ENCODE data around the gene PAX7. TPM values are rescaled to one million over a fixed set of nuclear protein-coding genes. Genes with fewer than 3 reads are reported as not detected.

The PAX7 gene
- total RNA-seq, 4 donors from 2014 or later, result 1.8 to 5.1 (median 3.9) TPM

DNA sequence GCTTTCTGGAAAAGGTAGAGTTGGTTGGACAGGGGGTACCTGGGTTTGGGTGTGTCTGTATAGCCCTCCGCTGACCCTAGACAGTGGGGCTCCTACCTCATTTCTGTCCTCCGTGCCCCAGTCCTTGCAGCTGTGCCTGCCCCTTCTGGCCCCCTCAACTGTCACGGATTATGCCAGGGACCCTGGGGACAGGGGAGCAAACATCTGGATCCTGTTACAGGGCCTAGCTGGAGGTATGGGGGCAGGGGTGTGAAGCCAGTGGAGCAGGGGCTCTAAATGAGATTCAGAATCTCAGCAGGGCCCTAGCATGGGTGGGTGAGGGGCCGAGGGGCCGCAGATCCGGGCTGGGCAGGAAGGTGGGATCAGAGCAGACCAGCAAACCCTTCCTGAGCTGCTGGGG lies 147.8 kb downstream of the PAX7 start:
- Histone ChIP-seq H3K27me3 (peaks cover 0 to 3% (median 3%) of the 10 kb centered on the region in 3 donors), H3K9me3 (no peaks in the 10 kb centered on the region), H3K27ac (no peak overlapping the region), H3K4me1 (no peaks in the 10 kb centered on the region), H3K36me3 (no peaks in the 10 kb centered on the region), H3K4me3 (no peak overlapping the region)
- intact Hi-C loops (cut with DNase I; ENCODE audit: low total_unique reads) (no loop called here), in situ Hi-C loops (cut with MboI; ENCODE audit: low sequenced_read_pairs in 4 of 4) (no loop called here)
- TF ChIP-seq, protein P1, sequence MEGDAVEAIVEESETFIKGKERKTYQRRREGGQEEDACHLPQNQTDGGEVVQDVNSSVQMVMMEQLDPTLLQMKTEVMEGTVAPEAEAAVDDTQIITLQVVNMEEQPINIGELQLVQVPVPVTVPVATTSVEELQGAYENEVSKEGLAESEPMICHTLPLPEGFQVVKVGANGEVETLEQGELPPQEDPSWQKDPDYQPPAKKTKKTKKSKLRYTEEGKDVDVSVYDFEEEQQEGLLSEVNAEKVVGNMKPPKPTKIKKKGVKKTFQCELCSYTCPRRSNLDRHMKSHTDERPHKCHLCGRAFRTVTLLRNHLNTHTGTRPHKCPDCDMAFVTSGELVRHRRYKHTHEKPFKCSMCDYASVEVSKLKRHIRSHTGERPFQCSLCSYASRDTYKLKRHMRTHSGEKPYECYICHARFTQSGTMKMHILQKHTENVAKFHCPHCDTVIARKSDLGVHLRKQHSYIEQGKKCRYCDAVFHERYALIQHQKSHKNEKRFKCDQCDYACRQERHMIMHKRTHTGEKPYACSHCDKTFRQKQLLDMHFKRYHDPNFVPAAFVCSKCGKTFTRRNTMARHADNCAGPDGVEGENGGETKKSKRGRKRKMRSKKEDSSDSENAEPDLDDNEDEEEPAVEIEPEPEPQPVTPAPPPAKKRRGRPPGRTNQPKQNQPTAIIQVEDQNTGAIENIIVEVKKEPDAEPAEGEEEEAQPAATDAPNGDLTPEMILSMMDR (IDR thresholded peaks at IDR 0.05 in 4 of 5, conservative IDR thresholded peaks at IDR 0.05 in 1 of 5), result no peak
- no peak for TF ChIP-seq POLR2A (IDR thresholded peaks at IDR 0.05)
- ATAC-seq (no peak), DNase-seq (no peak)

DNA sequence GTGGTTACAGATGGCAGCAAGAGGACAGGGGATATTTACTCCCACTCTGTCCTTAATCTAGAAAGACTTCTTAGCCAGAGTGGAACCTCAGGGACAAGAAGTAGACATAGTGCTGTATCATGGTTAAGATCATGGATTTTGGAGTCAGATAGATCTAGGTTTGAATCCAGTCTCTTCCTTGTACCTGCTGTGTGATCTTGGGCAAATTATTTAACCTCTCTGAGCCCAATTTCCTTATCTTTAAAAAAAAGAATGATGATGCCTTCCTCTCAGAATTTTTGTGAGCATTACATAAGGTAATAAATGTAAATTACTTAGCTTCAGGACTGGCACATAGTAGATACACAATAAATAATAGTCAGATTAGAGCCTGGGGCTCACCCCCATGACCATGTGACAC lies 150.4 kb downstream of the PAX7 start:
- in situ Hi-C loops (cut with MboI; ENCODE audit: low sequenced_read_pairs in 4 of 4), result no loop called here
- intact Hi-C loops (cut with DNase I; ENCODE audit: low total_unique reads), result no loop called here
- peaks cover 0 to 4% (median 3%) of the 10 kb centered on the region in 3 donors for H3K27me3 ChIP-seq

DNA sequence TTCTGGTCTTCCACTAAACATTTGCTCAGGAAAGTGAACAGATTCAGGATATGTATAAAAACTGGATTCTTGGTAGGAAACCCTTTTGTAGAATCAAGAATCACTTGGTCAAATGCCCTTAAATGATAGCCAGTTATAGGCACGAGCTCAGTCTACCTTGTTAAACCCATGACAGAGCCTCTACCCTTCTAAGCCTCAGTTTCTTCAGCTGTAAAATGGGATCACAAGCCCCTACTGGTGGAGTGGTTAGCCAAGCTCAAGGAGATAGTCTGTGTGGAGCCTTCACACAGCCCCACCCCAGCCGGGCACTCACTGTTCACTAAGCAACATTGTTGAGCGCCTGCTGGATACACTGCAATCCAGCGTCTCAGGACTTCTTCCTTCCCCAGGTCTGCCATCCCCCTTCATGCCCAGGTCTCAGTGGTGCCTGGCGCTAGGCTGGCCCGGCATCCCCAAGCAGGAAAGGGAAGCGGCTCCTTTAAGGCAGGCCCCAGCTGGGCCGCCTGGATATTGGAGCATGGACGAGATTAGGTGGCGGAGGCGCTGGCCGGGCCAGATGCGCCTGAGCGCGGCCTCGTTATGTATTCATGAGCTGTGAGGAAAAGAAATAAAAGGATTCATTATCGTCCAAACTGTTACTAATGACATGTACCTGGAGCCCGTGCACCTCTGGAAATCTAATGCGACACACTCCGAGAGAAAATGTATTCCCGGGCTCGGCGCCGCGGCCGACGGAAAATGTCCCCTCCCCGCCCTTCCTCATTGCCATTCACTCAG lies 153.2 kb downstream of the PAX7 start:
- Histone ChIP-seq H3K36me3 (no peaks in the 10 kb centered on the region), H3K4me1 (no peaks in the 10 kb centered on the region), H3K9me3 (no peaks in the 10 kb centered on the region), H3K27ac (no peak overlapping the region), H3K27me3 (peaks cover 0 to 4% (median 3%) of the 10 kb centered on the region in 3 donors), H3K4me3 (no peak overlapping the region)
- in situ Hi-C loops (cut with MboI; ENCODE audit: low sequenced_read_pairs in 4 of 4), result no loop called here
- no peak for DNase-seq
- ATAC-seq, result no peak
- TF ChIP-seq, protein P1 (IDR thresholded peaks at IDR 0.05 in 4 of 5, conservative IDR thresholded peaks at IDR 0.05 in 1 of 5), result no peak
- TF ChIP-seq POLR2A (IDR thresholded peaks at IDR 0.05), result no peak
- intact Hi-C loops (cut with DNase I; ENCODE audit: low total_unique reads), result no loop called here

More for the DNA sequence above, 150.4 kb downstream of the PAX7 start:
- Histone ChIP-seq H3K9me3 (no peaks in the 10 kb centered on the region), H3K27ac (no peak overlapping the region), H3K36me3 (no peaks in the 10 kb centered on the region), H3K4me1 (no peaks in the 10 kb centered on the region), H3K4me3 (no peak overlapping the region)
- ATAC-seq (no peak), DNase-seq (no peak)
- TF ChIP-seq, protein P1 (IDR thresholded peaks at IDR 0.05 in 4 of 5, conservative IDR thresholded peaks at IDR 0.05 in 1 of 5), result no peak
- no peak for TF ChIP-seq POLR2A (IDR thresholded peaks at IDR 0.05)

DNA sequence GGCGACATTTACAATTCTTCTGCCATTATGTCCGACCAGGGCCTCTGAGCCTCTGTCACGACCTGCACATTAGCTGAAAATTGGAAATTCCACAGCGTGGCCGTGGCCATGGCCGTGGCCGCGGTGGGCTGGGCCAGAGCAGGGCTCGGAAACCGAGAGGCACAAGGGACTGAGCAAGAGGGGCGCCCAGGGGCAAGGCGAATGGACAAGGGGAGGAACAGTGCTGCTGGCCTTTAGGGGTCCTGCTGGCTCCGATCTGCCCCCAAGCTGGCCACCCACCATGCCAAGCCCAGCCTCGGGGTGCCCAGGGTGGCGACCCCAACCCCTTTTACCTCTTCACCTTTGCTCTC lies 153.8 kb downstream of the PAX7 start:
- H3K4me3 ChIP-seq, result no peak overlapping the region
- TF ChIP-seq, protein P1 (IDR thresholded peaks at IDR 0.05 in 4 of 5, conservative IDR thresholded peaks at IDR 0.05 in 1 of 5), result no peak
- no peak for TF ChIP-seq POLR2A (IDR thresholded peaks at IDR 0.05)
- intact Hi-C loops (cut with DNase I; ENCODE audit: low total_unique reads) (no loop called here), in situ Hi-C loops (cut with MboI; ENCODE audit: low sequenced_read_pairs in 4 of 4) (no loop called here)
- no peaks in the 10 kb centered on the region for H3K4me1 ChIP-seq
- DNase-seq, result no peak
- no peak overlapping the region for H3K27ac ChIP-seq
- no peaks in the 10 kb centered on the region for H3K9me3 ChIP-seq
- H3K27me3 ChIP-seq, result peaks cover 0 to 4% (median 3%) of the 10 kb centered on the region in 3 donors
- H3K36me3 ChIP-seq, result no peaks in the 10 kb centered on the region
- no peak for ATAC-seq
